PC-3 (cell line): Measurements from ENCODE around the gene EPB41L4A. TPM values are rescaled to one million over a fixed set of nuclear protein-coding genes. Genes with fewer than 3 reads are reported as not detected.

Experiments used
- ATAC-seq: fragments of 200-7000 bp; cut with Tn5 transposase; 2 replicates; pipeline ENCODE4 v1.9.1; 2020; ENCODE audit warnings: mild to moderate bottlenecking, moderate library complexity
- BruUV-seq: library from RNA; stranded (reverse); fragments of 400-500 nt; replicated peaks from 2 replicates; lab custom pipeline; 2021; lab: Mats Ljungman, UMichigan
- CTCF ChIA-PET: fragments of 300-600 bp; sonication (Branson Sonifier 250); formaldehyde crosslinking; loops from one replicate; lab custom pipeline; 2022; ENCODE audit warnings: antibody characterized with exemption; lab: Charles Lee
- POLR2A ChIA-PET: fragments of 300-600 bp; sonication (Branson Sonifier 250); formaldehyde crosslinking; loops from one replicate; lab custom pipeline; 2022; ENCODE audit warnings: antibody characterized with exemption; ENCODE audit not compliant: unreplicated experiment; lab: Charles Lee
- DNase-seq: peaks from one replicate; pipeline ENCODE4 v3.0.0-alpha.2; 2015
- H2AFZ ChIP-seq: fragments of 300-600 bp; sonication (generic); 2 replicates; pipeline ENCODE4 v1.6.0; 2016; ENCODE audit warnings: antibody characterized with exemption, low read length
- H3F3A ChIP-seq: fragments of 300-600 bp; sonication (generic); one replicate; pipeline ENCODE4 v1.6.0; 2017; ENCODE audit warnings: antibody characterized with exemption, low read length, control low read depth, mild to moderate bottlenecking; ENCODE audit not compliant: unreplicated experiment
- H3K27ac ChIP-seq: fragments of 300-600 bp; sonication (generic); 2 replicates; pipeline ENCODE4 v1.5.1; 2016; ENCODE audit warnings: mild to moderate bottlenecking, low read length
- H3K27me3 ChIP-seq: fragments of 300-600 bp; sonication (generic); 2 replicates; pipeline ENCODE4 v1.6.1; 2016; ENCODE audit warnings: low read length, mixed read lengths
- H3K36me3 ChIP-seq: fragments of 300-600 bp; sonication (generic); 2 replicates; pipeline ENCODE4 v1.6.1; 2016; ENCODE audit warnings: low read depth, mixed run types, low read length, mixed read lengths
- H3K4me1 ChIP-seq: fragments of 300-600 bp; sonication (generic); 2 replicates; pipeline ENCODE4 v1.5.1; 2016; ENCODE audit warnings: low read length; ENCODE audit not compliant: insufficient read depth
- H3K4me2 ChIP-seq: fragments of 300-600 bp; sonication (generic); 2 replicates; pipeline ENCODE4 v1.6.0; 2016; ENCODE audit warnings: low read length
- H3K4me3 ChIP-seq: fragments of 300-600 bp; sonication (generic); 2 replicates; pipeline ENCODE4 v1.5.1; 2016; ENCODE audit warnings: mild to moderate bottlenecking, low read length, mixed read lengths
- H3K79me2 ChIP-seq: fragments of 300-600 bp; sonication (generic); 2 replicates; pipeline ENCODE4 v1.6.1; 2017; ENCODE audit warnings: low read length, mixed read lengths
- H3K9ac ChIP-seq: fragments of 300-600 bp; sonication (generic); 2 replicates; pipeline ENCODE4 v1.6.0; 2016; ENCODE audit warnings: mild to moderate bottlenecking, low read length
- H3K9me2 ChIP-seq: fragments of 300-600 bp; sonication (generic); replicated peaks from 2 replicates; pipeline ENCODE4 v1.6.1; 2016; ENCODE audit warnings: mixed run types, low read length, mixed read lengths
- H3K9me3 ChIP-seq: fragments of 300-600 bp; sonication (generic); 2 replicates; pipeline ENCODE4 v1.6.1; 2016; ENCODE audit warnings: low read length, mixed read lengths
- H4K20me1 ChIP-seq: fragments of 300-600 bp; sonication (generic); 2 replicates; pipeline ENCODE4 v1.6.1; 2016; ENCODE audit warnings: low read length, mixed read lengths
- CTCF ChIP-seq: fragments of 300-600 bp; sonication (generic); conservative IDR thresholded peaks from 2 replicates; pipeline ENCODE4 v1.5.1; 2017; ENCODE audit warnings: antibody characterized with exemption, low read depth, mild to moderate bottlenecking, low read length
- EZH2 ChIP-seq: fragments of 300-600 bp; sonication (generic); IDR thresholded peaks from one replicate; pipeline ENCODE4 v1.6.1; 2017; ENCODE audit warnings: antibody characterized with exemption, mild to moderate bottlenecking, low read length; ENCODE audit not compliant: unreplicated experiment
- EZH2phosphoT487 ChIP-seq: fragments of 300-600 bp; sonication (generic); IDR thresholded peaks from 2 replicates; pipeline ENCODE4 v1.6.1; 2018; ENCODE audit warnings: mild to moderate bottlenecking, antibody characterized with exemption, low read length, borderline replicate concordance
- intact Hi-C: fragments of 100-400 bp; cut with micrococcal nuclease; formaldehyde crosslinking; loops from 2 replicates; pipeline ENCODE4 v1.9.0; 2023
- total RNA-seq: library from RNA; depleted of rRNA; stranded (reverse); fragments of >200 nt; gene quantifications from 2 replicates; pipeline ENCODE4 v1.2.3, GENCODE V29; 2014

Gene EPB41L4A
- total RNA-seq, 1 experiment from 2014 or later: not detected

DNA sequence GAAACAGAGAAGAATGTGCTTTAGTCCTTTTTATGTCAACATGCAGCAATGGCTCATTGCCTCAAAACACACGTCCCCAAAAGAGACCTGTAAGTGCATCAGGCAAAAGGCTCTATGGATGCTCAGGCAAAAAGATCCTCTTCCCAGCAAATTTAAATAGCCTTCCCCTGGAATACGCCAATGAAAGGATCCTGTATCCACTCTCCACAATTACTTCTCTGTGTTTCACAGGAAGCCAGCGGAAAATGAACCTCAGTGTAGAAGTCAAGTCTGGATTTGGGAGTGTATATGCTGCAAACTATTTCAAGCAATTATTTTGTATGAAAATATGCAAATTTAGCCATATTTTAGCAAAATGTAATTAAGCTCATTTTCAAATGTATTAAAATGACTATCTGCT is 217.9 kb downstream of the EPB41L4A start:
- Histone ChIP-seq H4K20me1 (no peaks in the 10 kb centered on the region), H3K9me3 (no peaks in the 10 kb centered on the region), H3K27ac (no peak overlapping the region), H3K36me3 (no peaks in the 10 kb centered on the region), H3K27me3 (peaks cover 69% of the 10 kb centered on the region), H3K9me2 (no peaks in the 10 kb centered on the region), H3K4me3 (no peak overlapping the region), H3F3A (no peaks in the 10 kb centered on the region), H2AFZ (no peak overlapping the region), H3K4me1 (no peaks in the 10 kb centered on the region), H3K4me2 (no peak overlapping the region), H3K9ac (no peak overlapping the region), H3K79me2 (no peaks in the 10 kb centered on the region)
- ChIA-PET POLR2A (no interaction called here), CTCF (no interaction called here)
- intact Hi-C loops: no loop called here
- TF ChIP-seq EZH2 (no peak), EZH2phosphoT487 (no peak), CTCF (no peak)
- ATAC-seq: no peak
- BruUV-seq: no TSS peak
- no peak for DNase-seq

DNA sequence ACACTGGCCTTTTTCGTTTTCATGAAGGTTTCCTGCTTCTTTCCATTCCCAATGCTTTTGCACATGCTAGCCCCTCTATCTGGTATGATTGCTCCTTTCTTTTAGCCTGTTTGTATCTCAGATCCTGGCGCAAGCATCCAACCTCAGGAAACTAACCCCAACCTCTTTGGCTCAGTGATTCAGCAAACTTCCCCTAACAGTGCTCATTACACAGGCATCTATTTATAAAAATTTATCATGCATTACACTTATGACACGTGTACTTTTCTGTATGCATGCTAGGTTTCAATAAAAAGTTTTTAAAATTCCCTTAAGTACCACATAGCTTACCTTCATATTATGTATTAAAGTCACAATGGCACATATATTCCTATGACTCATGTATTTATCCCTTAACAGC is 218.9 kb downstream of the EPB41L4A start:
- POLR2A ChIA-PET: no interaction called here
- Histone ChIP-seq H3K9me2 (no peaks in the 10 kb centered on the region), H3K9me3 (no peaks in the 10 kb centered on the region), H3K4me2 (no peak overlapping the region), H3K4me3 (no peak overlapping the region), H4K20me1 (no peaks in the 10 kb centered on the region), H3K27me3 (peaks cover 70% of the 10 kb centered on the region), H3K9ac (no peak overlapping the region), H3K79me2 (no peaks in the 10 kb centered on the region), H2AFZ (no peak overlapping the region), H3F3A (no peaks in the 10 kb centered on the region), H3K4me1 (no peaks in the 10 kb centered on the region), H3K36me3 (no peaks in the 10 kb centered on the region), H3K27ac (no peak overlapping the region)
- intact Hi-C loops: no loop called here
- no peak for DNase-seq
- BruUV-seq: no TSS peak
- no peak for ATAC-seq
- no peak for TF ChIP-seq CTCF
- no peak for TF ChIP-seq EZH2phosphoT487
- TF ChIP-seq EZH2: no peak
- CTCF ChIA-PET: no interaction called here

DNA sequence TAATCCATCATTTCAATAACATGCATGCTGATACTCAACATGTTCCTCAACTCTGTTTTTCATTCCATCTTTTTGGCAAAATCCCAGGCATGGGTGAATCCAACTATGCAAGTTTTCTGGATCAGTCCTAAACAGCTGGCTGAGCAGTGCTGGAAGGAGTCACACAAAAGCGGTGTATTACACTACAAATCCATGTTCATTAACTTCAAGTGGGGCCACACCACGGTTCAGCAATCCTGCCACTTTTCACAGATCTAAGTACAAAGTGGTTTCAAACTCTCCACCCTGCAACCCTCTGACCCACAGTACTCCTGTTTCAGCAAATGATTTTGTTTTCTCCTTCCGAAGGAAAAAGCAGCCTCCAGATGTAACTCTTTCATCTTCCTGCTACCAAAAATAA is 222.5 kb downstream of the EPB41L4A start:
- Histone ChIP-seq H3K4me1 (no peaks in the 10 kb centered on the region), H3K9ac (no peak overlapping the region), H3K79me2 (no peaks in the 10 kb centered on the region), H3K9me2 (no peaks in the 10 kb centered on the region), H3K4me3 (no peak overlapping the region), H2AFZ (no peak overlapping the region), H3K27me3 (peaks cover 86% of the 10 kb centered on the region), H3K36me3 (no peaks in the 10 kb centered on the region), H3K27ac (no peak overlapping the region), H3K9me3 (no peaks in the 10 kb centered on the region), H4K20me1 (no peaks in the 10 kb centered on the region), H3K4me2 (no peak overlapping the region), H3F3A (no peaks in the 10 kb centered on the region)
- BruUV-seq: no TSS peak
- ChIA-PET POLR2A (no interaction called here), CTCF (no interaction called here)
- no peak for DNase-seq
- ATAC-seq: no peak
- TF ChIP-seq EZH2phosphoT487 (no peak), EZH2 (no peak), CTCF (no peak)
- intact Hi-C loops: no loop called here
